DOHH2 (cell line): ENCODE measurements around the gene FAM131A.

ENCODE experiments used
- EZH2phosphoT487 ChIP-seq: fragments of 200-600 bp; sonication (generic); IDR thresholded peaks from 2 replicates; pipeline ENCODE4 v1.6.1; 2017; ENCODE audit warnings: borderline replicate concordance, mild to moderate bottlenecking, antibody characterized with exemption, low read length, moderate library complexity, mixed read lengths
- TF ChIP-seq, protein P1 (sequence below): fragments of 200-600 bp; sonication (generic); IDR thresholded peaks from one replicate; pipeline ENCODE4 v1.5.1; 2014; ENCODE audit warnings: antibody characterized with exemption, mild to moderate bottlenecking, low read depth, low read length; ENCODE audit not compliant: poor library complexity, severe bottlenecking

DNA sequence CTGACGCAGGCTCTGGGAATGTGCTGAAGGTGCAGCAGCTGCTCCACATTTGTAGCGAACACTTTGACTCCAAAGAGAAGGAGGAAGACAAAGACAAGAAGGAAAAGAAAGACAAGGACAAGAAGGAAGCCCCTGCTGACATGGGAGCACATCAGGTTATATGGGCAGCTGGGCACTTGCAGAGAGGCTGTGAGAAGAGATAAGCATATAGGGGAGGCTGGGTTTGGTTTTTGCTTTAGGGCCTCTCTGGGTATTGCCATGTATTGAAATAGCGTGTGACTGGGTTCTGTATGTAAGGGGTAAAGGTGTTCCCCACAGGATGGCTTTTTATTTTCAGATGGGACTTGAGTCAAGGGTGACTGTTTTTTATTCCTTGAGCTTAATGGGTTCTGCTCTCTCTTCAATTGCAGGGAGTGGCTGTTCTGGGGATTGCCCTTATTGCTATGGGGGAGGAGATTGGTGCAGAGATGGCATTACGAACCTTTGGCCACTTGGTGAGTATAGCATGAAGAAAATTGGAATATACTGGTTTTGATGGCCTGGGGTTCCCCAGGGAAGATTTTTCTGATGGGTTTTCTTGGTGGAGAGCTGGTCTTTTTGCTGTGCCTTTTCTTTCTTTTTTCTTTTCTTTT is 30.9 kb upstream of the FAM131A start:
- TF ChIP-seq, protein P1, sequence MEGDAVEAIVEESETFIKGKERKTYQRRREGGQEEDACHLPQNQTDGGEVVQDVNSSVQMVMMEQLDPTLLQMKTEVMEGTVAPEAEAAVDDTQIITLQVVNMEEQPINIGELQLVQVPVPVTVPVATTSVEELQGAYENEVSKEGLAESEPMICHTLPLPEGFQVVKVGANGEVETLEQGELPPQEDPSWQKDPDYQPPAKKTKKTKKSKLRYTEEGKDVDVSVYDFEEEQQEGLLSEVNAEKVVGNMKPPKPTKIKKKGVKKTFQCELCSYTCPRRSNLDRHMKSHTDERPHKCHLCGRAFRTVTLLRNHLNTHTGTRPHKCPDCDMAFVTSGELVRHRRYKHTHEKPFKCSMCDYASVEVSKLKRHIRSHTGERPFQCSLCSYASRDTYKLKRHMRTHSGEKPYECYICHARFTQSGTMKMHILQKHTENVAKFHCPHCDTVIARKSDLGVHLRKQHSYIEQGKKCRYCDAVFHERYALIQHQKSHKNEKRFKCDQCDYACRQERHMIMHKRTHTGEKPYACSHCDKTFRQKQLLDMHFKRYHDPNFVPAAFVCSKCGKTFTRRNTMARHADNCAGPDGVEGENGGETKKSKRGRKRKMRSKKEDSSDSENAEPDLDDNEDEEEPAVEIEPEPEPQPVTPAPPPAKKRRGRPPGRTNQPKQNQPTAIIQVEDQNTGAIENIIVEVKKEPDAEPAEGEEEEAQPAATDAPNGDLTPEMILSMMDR = no peak
- TF ChIP-seq EZH2phosphoT487 = no peak
